Activated CD4-positive, alpha-beta memory T cell treated with anti-CD3 and anti-CD28 coated beads, Interleukin-2, amount 10 ng/mL, durations not matched to agents 7 days and 5 days (primary cell): ENCODE measurements around the gene LEPR. TPM values are rescaled to one million over a fixed set of nuclear protein-coding genes. Genes with fewer than 3 reads are reported as not detected.
"Not testable (repeated sequence)": the region's sequence is repeated elsewhere in the genome, so short reads cannot be mapped to it uniquely, and the experiment has no call there.

Experiments
- CTCF ChIA-PET: fragments of 350-600 bp; sonication (Branson Sonifier 250); formaldehyde crosslinking; loops from one replicate; lab custom pipeline; 2021; ENCODE audit warnings: antibody characterized with exemption, inconsistent platforms; lab: Charles Lee
- POLR2A ChIA-PET: fragments of 350-600 bp; sonication (Branson Sonifier 250); formaldehyde crosslinking; loops from one replicate; lab custom pipeline; 2021; ENCODE audit warnings: antibody characterized with exemption; lab: Charles Lee
- DNase-seq: peaks from one replicate; pipeline ENCODE4 v3.0.0-alpha.2; 2020
- H3K27ac Mint-ChIP-seq: one replicate; pipeline ENCODE4 v1.8.0; 2021; ENCODE audit warnings: mild to moderate bottlenecking, mixed read lengths
- H3K27me3 Mint-ChIP-seq: one replicate; pipeline ENCODE4 v1.8.0; 2021; ENCODE audit warnings: mixed read lengths
- H3K36me3 Mint-ChIP-seq: one replicate; pipeline ENCODE4 v1.8.0; 2021; ENCODE audit warnings: low read depth, mixed read lengths
- H3K4me1 Mint-ChIP-seq: one replicate; pipeline ENCODE4 v1.8.0; 2021; ENCODE audit warnings: mixed read lengths
- H3K4me3 Mint-ChIP-seq: one replicate; pipeline ENCODE4 v1.8.0; 2021; ENCODE audit warnings: mild to moderate bottlenecking, mixed read lengths
- H3K9me3 Mint-ChIP-seq: one replicate; pipeline ENCODE4 v1.8.0; 2021; ENCODE audit warnings: mixed read lengths
- total RNA-seq, 2 experiments: library from RNA; stranded (reverse); gene quantifications; one replicate each; pipeline ENCODE4 v1.2.3, GENCODE V29; 2021

LEPR gene
- total RNA-seq, 2 experiments from 2014 or later: 3.7 to 4.2 TPM

DNA sequence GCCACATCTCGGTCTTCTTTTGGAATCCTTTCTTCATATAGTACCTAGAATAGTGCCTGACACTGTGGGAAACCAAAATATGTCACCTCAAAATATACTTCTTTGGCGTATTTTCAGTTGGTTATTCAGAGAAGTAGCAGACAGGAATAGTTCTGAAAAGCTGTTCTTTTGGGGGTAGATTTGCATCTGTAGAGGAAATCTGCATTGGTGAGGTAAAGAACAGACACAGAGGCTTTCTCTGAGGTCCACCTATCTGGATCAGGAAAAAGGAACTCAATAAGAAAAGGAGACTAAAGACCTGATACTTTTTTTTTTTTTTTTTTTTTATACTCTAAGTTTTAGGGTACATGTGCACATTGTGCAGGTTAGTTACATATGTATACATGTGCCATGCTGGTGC is 23.2 kb downstream of the LEPR start:
- DNase-seq: no peak
- no peaks in the 10 kb centered on the region for H3K9me3 Mint-ChIP-seq
- ChIA-PET CTCF (interaction anchor here (1.0 kb wide), 1 partner anchor 16 kb away, joined by 3 read pairs; no protein-coding TSS in a partner anchor), POLR2A (no interaction called here)
- no peak overlapping the region for H3K4me3 Mint-ChIP-seq
- no peaks in the 10 kb centered on the region for H3K36me3 Mint-ChIP-seq
- no peaks in the 10 kb centered on the region for H3K27me3 Mint-ChIP-seq
- no peaks in the 10 kb centered on the region for H3K4me1 Mint-ChIP-seq
- no peak overlapping the region for H3K27ac Mint-ChIP-seq

DNA sequence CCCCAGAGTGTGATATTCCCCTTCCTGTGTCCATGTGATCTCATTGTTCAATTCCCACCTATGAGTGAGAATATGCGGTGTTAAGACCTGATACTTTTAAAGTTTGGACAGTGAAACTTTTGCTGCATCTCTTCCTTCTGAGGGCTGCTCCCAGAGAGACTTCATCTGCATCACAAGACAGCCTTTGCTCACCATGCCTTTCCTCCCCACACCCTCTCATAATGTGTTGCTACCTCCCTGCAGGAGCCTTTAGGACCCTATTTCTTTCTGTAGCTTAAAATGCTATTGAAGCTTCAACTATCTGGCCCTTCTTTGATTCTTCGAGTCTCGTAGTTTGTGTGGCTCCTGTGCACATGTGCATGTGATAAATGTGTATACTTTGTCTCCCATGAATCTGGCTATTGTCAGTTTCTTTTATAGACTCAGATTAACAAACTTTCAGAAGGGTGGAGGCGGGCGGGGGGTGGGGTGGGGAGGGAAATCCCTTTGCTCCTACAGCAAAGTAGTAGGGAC is 23.7 kb downstream of the LEPR start:
- Mint-ChIP-seq H3K27me3 (no peaks in the 10 kb centered on the region), H3K27ac (no peak overlapping the region), H3K36me3 (no peaks in the 10 kb centered on the region), H3K9me3 (no peaks in the 10 kb centered on the region), H3K4me1 (no peaks in the 10 kb centered on the region), H3K4me3 (no peak overlapping the region)
- POLR2A ChIA-PET: no interaction called here
- DNase-seq: no peak
- CTCF ChIA-PET: interaction anchor here (1.0 kb wide), 1 partner anchor 15 kb away, joined by 3 read pairs; no protein-coding TSS in a partner anchor

- H3K9me3 Mint-ChIP-seq: no peaks in the 10 kb centered on the region
- no peaks in the 10 kb centered on the region for H3K27me3 Mint-ChIP-seq
- no peak for DNase-seq
- H3K36me3 Mint-ChIP-seq: no peaks in the 10 kb centered on the region
- CTCF ChIA-PET: no interaction called here
- POLR2A ChIA-PET: no interaction called here
- no peak overlapping the region for H3K27ac Mint-ChIP-seq
- no peaks in the 10 kb centered on the region for H3K4me1 Mint-ChIP-seq
- no peak overlapping the region for H3K4me3 Mint-ChIP-seq
Measured at GRCh38 chr1:65445837-65446236, 25.4 kb downstream of the LEPR start.

DNA sequence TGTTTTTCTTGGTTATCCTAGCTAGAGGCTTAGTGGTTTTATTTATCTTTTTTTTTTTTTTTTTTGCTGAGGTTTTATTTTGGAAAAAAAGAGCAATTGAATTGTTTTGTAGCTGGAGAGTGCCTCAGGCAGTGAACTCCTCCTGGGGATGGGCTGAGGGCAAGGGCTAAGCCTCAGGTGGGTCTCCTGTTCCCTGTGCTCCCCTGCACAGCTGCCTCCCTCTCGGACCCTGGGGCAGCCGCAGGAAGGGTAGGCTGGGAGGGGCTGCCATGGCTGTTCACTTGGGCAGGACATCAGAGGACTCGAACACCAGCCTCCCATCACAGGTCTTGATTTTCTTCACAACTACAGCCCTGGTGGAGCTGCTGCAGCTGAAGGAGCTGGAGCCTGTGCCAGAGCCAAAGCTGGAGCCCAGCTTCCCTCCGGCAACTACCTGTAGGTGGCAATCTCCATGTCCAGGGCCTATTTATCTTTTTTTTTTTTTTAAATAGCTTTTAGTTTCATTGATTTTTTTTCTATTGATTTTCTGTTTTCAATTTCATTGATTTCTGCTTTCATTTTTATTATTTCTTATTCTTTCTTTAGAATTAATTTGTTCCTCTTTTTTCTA is 28.9 kb downstream of the LEPR start:
- Mint-ChIP-seq H3K27ac (no peak overlapping the region), H3K4me3 (no peak overlapping the region), H3K9me3 (no peaks in the 10 kb centered on the region), H3K27me3 (no peaks in the 10 kb centered on the region), H3K4me1 (no peaks in the 10 kb centered on the region), H3K36me3 (no peaks in the 10 kb centered on the region)
- ChIA-PET POLR2A (no interaction called here), CTCF (interaction anchor here (0.6 to 2.2 kb wide), 3 partner anchors 10 to 52 kb away, joined by 3 to 7 read pairs (median 3); no protein-coding TSS in a partner anchor)
- no peak for DNase-seq

GRCh38 chr1:65455678-65456077 is 35.2 kb downstream of the LEPR start:
- POLR2A ChIA-PET, H3K36me3 Mint-ChIP-seq, H3K27me3 Mint-ChIP-seq, CTCF ChIA-PET, H3K4me3 Mint-ChIP-seq, DNase-seq, H3K27ac Mint-ChIP-seq, H3K9me3 Mint-ChIP-seq: not testable (repeated sequence)
- peaks cover 30% of the 10 kb centered on the region for H3K4me1 Mint-ChIP-seq

DNA sequence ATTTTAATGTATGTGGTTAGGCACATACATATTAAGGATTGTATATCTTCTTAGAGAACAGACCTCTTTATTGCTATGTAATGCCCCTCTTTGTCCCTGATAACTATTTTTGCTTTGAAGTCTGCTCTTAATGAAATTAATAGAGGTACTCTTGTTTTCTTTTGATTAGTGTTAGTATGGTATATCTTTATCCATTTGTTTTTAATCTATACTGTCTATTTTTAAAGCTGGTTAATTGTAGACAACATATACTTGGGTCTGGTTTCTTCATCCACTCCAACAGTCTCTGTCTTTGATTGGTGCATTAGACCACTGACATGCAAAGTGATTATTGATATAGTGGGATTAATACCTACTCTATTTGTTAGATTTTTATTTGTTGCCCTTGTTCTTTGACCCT is 36.0 kb downstream of the LEPR start:
- H3K9me3 Mint-ChIP-seq: peaks cover 7% of the 10 kb centered on the region
- H3K27me3 Mint-ChIP-seq: no peaks in the 10 kb centered on the region
- peaks cover 3% of the 10 kb centered on the region for H3K36me3 Mint-ChIP-seq
- no peak overlapping the region for H3K4me3 Mint-ChIP-seq
- peaks cover 30% of the 10 kb centered on the region for H3K4me1 Mint-ChIP-seq
- ChIA-PET POLR2A (no interaction called here), CTCF (no interaction called here)
- DNase-seq: no peak
- no peak overlapping the region for H3K27ac Mint-ChIP-seq

DNA sequence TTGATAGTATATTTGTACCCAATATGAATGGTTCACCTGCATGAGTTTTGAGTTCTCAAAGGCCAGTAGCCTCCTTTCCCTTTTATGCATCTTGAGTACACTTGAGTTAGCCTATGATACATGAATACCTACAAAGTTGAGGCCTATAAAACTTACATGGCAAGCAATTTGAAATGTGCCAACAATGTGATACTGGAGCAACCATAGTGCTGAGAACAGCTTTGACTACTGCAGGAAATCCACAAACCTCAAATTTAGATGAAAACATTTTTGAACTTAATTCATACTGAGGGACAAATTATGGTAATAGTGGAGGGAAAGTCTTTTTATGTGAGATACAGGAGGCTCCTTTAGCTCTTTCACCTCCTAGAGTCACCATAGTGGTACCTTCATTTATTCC is 37.4 kb downstream of the LEPR start:
- no peaks in the 10 kb centered on the region for H3K27me3 Mint-ChIP-seq
- no peak overlapping the region for H3K27ac Mint-ChIP-seq
- peaks cover 30% of the 10 kb centered on the region for H3K4me1 Mint-ChIP-seq
- peaks cover 7% of the 10 kb centered on the region for H3K9me3 Mint-ChIP-seq
- DNase-seq: no peak
- CTCF ChIA-PET: interaction anchor here (1.3 to 2.6 kb wide), 3 partner anchors 22 to 230 kb away, joined by 5 to 10 read pairs (median 7); partner anchors contain the start of genes LEPR and LEPROT
- POLR2A ChIA-PET: interaction anchor here (0.8 kb wide), 1 partner anchor 27 kb away, joined by 4 read pairs; no protein-coding TSS in a partner anchor
- H3K4me3 Mint-ChIP-seq: no peak overlapping the region
- H3K36me3 Mint-ChIP-seq: peaks cover 3% of the 10 kb centered on the region

DNA sequence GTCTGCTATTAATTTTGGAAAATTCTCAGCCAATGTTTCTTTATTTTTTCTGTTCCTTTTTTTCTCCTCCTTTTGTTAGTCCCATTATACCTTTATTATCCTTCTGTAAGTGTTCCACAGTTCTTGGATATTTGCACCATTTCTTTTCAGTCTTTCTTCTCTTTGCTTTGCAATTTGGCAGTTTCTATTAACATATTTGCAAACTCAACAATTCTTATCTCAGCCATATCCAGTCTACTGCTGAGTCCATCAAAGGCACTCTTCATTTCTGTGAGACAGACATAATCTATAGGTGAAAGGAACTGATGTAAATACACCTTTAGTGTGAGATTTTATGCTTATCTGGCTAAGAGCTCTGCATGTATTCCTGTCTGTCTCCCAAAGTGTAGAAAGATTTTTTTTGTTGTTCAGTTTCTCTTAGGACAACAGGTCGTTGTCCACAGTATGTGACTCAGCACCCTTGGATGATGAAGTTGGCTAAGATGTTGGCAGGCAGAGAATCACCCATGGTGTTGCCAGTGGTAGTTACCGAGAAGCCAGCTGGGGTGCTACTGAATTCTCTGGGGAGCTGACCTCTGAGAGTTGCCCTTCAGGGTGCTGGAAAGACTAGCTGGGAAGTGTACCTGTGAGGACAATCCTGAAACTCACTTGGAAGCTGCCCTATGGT is 38.4 kb downstream of the LEPR start:
- ChIA-PET CTCF (interaction anchor here (0.7 to 2.6 kb wide), 28 partner anchors 9 to 246 kb away, joined by 3 to 40 read pairs (median 5); partner anchors contain the start of genes DNAJC6, LEPR and LEPROT), POLR2A (interaction anchor here (0.7 to 1.2 kb wide), 2 partner anchors 34 to 274 kb away, joined by 3 read pairs; no protein-coding TSS in a partner anchor)
- Mint-ChIP-seq H3K4me1 (peaks cover 30% of the 10 kb centered on the region), H3K27ac (no peak overlapping the region), H3K36me3 (peaks cover 3% of the 10 kb centered on the region), H3K4me3 (no peak overlapping the region), H3K9me3 (peaks cover 7% of the 10 kb centered on the region), H3K27me3 (no peaks in the 10 kb centered on the region)
- no peak for DNase-seq

GRCh38 chr1:65459397-65459768 is 38.9 kb downstream of the LEPR start:
- Mint-ChIP-seq H3K27ac (no peak overlapping the region), H3K36me3 (peaks cover 3% of the 10 kb centered on the region), H3K4me3 (no peak overlapping the region), H3K27me3 (no peaks in the 10 kb centered on the region), H3K4me1 (peaks cover 30% of the 10 kb centered on the region), H3K9me3 (peaks cover 7% of the 10 kb centered on the region)
- no peak for DNase-seq
- ChIA-PET POLR2A (interaction anchor here (0.7 to 1.2 kb wide), 2 partner anchors 33 to 273 kb away, joined by 3 read pairs; no protein-coding TSS in a partner anchor), CTCF (interaction anchor here (0.6 to 2.6 kb wide), 28 partner anchors 9 to 315 kb away, joined by 3 to 40 read pairs (median 5); partner anchors contain the start of genes DNAJC6, LEPR and LEPROT)

DNA sequence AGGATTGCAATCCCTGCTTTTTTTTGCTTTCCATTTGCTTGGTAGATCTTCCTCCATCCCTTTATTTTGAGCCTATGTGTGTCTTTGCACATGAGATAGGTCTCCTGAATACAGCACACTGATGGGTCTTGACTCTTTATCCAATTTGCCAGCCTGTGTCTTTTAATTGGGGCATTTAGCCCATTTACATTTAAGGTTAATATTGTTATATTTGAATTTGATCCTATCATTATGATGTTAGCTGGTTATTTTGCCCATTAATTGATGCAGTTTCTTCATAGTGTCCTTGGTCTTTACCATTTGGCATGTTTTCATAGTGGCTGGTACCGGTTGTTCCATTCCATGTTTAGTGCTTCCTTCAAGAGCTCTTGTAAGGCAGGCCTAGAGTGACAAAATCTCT is 45.4 kb downstream of the LEPR start:
- H3K4me3 Mint-ChIP-seq, H3K4me1 Mint-ChIP-seq, H3K36me3 Mint-ChIP-seq, POLR2A ChIA-PET, H3K27ac Mint-ChIP-seq, CTCF ChIA-PET, H3K9me3 Mint-ChIP-seq, H3K27me3 Mint-ChIP-seq, DNase-seq: not testable (repeated sequence)

GRCh38 chr1:65467536-65467935 is 47.1 kb downstream of the LEPR start:
- ChIA-PET CTCF (interaction anchor here (2.5 kb wide), 1 partner anchor 8 kb away, joined by 14 read pairs; no protein-coding TSS in a partner anchor), POLR2A (no interaction called here)
- Mint-ChIP-seq H3K27me3 (no peaks in the 10 kb centered on the region), H3K27ac (no peak overlapping the region), H3K36me3 (no peaks in the 10 kb centered on the region), H3K9me3 (no peaks in the 10 kb centered on the region), H3K4me3 (no peak overlapping the region), H3K4me1 (no peaks in the 10 kb centered on the region)
- DNase-seq: no peak

- no peaks in the 10 kb centered on the region for H3K36me3 Mint-ChIP-seq
- H3K27ac Mint-ChIP-seq: no peak overlapping the region
- ChIA-PET POLR2A (no interaction called here), CTCF (interaction anchor here (2.5 kb wide), 1 partner anchor 10 kb away, joined by 14 read pairs; no protein-coding TSS in a partner anchor)
- H3K27me3 Mint-ChIP-seq: no peaks in the 10 kb centered on the region
- no peak overlapping the region for H3K4me3 Mint-ChIP-seq
- no peaks in the 10 kb centered on the region for H3K9me3 Mint-ChIP-seq
- DNase-seq: no peak
- H3K4me1 Mint-ChIP-seq: no peaks in the 10 kb centered on the region
Measured at GRCh38 chr1:65469126-65469888, 48.8 kb downstream of the LEPR start.
